Inflammatory macrophage (primary cell): Measurements from ENCODE around the gene PLOD2.
A peak's percentile ranks its signal among the peaks of the same experiment; 100 is the strongest.

ENCODE experiments used
- DNase-seq, 2 donors: peaks; one replicate each; pipeline ENCODE4 v3.0.0-alpha.2; 2020 to 2022

The PLOD2 gene

DNA sequence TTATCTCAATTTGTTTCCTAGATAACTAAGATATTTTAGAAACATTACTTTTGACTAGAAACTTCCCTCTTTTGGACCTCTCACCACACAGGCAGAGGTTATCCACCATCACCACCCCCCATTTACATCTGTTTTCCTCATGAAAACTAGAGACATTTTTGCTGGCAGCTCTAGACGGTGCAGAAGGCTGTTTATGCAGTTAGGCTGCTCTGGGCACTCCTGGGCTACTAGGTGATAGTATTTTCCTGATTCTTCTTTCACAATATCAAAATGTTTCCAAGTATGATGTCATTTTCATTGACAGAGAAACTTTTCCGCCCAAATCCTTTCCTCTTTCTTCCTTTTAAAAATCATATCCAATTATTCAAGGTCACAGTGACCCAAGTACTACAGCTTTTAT is 67.1 kb downstream of the PLOD2 start:
- no peak for DNase-seq

DNA sequence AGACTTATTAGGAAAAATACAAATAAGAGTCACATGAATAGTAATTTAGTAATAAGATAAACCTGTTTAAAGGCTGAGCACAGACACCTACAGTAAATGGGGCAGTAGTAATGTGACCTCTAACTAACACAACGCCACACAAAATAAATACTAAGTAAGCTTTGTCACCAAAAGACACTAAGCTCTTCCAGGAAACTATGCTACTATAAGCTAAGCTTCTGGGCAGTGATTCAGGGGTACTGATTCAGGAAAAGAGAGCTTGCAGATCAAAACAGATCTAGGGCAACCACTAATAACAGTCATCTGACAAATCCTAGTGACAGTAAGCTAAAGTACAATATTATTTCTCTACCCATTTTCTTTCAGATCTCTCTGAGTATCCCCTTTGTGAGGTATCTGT is 68.8 kb downstream of the PLOD2 start:
- no peak for DNase-seq

GRCh38 chr3:146091397-146091796 is 69.6 kb downstream of the PLOD2 start:
- DNase-seq: no peak

DNA sequence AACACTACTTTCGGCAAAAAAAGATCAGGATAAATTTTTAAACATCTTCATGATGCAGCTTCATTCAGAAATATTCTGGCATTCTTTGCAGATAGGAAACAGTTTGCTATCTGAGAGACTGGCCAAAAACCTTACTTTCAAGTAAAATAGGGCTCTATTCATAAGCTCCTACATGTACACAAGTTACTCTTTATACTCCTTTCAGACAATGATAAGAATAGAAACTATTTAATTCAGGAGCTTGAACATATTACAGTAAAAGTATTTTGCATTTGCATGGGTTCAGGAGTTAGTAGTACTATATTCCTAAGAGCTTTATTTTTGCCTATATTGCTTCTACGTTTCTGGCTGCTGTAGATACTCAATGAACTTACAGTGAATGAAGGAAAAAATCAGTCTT is 70.5 kb downstream of the PLOD2 start:
- no peak for DNase-seq

- DNase-seq: no peak
Measured at GRCh38 chr3:146088840-146089239, 72.1 kb downstream of the PLOD2 start.

GRCh38 chr3:146087116-146087515 is 73.9 kb downstream of the PLOD2 start:
- no peak for DNase-seq

DNA sequence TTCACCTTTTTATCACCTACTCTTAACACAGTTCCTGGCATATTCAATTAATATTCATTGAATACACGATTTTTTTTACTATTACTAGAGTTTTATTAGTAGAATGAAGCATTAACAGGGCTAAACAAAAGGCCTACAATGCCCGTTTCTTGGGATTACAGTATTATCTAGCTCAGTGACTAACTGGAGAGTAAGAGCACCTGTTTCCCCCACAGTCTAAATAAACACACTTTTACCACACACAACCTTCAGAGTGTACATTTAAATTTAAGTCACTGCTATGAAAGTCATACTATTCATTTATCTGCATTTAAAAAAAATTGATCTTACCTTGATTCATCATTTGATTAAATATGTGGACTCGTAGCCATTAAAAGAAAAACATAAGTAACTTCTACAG is 74.8 kb downstream of the PLOD2 start:
- DNase-seq: no peak

DNA sequence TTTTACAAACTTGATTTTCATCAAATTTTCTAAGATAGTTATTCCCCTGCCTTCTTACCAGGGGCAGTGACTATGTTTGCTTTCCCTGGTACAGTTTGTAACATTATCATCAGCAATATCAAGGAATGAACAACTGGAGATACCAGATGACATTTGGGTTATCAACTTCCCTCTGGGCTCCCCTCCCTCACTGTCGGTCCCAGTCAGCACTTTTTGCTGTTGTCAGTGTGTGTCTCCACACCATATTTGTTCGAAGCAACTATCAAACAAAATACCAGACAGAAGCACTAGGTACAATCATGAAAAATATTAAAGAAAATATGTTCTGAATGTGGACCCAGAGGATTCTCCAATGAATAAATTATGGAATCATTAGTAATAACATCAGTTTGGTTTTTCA is 75.3 kb downstream of the PLOD2 start:
- no peak for DNase-seq

GRCh38 chr3:146080578-146080977 is 80.4 kb downstream of the PLOD2 start:
- DNase-seq: no peak

- no peak for DNase-seq
Measured at GRCh38 chr3:146078031-146078430, 83.0 kb downstream of the PLOD2 start.

- no peak for DNase-seq
Measured at GRCh38 chr3:146077181-146077580, 83.8 kb downstream of the PLOD2 start.

GRCh38 chr3:146072824-146073223 is 88.2 kb downstream of the PLOD2 start:
- no peak for DNase-seq

GRCh38 chr3:146072061-146072460 is 88.9 kb downstream of the PLOD2 start:
- DNase-seq: no peak

DNA sequence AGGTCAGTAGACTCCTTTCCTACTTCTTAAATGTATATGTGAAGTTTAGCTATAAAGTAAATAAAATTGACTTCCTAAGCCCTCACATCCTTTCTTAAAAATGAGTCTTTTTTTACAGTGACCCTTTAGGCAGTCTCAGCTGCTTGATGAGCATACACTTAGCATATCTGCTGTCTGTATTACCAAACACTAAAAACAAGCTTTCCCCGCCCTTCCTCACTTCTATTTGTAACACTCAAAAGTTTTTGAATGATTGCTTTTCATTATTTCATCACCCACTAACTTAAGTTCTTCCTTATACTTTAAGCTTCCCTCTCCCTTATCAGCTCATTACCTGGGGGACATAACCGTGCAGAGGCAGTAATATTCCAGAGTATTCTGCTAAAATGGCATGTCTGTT is 89.4 kb downstream of the PLOD2 start:
- no peak for DNase-seq

GRCh38 chr3:146067048-146067447 is 93.9 kb downstream of the PLOD2 start:
- DNase-seq: no peak

DNA sequence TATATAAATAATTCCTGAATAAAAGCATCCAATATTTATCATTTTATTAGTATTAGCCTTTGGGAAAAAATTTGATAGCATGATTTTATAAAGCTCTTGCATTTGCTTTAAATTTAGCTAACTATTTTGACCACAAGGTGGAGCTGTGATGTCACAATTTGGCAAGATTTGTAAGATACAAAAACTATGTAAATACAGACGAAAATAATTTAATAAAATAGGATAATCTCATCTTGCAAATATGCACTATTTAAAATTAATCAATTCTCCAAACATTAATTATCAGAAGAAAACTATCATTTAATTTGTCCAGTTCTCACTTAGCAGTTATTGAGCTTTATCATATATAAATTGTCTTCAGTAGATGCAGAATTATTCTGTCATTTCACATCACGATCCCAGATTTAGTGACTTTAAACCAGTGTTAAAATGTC is 95.4 kb downstream of the PLOD2 start:
- peak; percentile 60 to 64 for DNase-seq

DNA sequence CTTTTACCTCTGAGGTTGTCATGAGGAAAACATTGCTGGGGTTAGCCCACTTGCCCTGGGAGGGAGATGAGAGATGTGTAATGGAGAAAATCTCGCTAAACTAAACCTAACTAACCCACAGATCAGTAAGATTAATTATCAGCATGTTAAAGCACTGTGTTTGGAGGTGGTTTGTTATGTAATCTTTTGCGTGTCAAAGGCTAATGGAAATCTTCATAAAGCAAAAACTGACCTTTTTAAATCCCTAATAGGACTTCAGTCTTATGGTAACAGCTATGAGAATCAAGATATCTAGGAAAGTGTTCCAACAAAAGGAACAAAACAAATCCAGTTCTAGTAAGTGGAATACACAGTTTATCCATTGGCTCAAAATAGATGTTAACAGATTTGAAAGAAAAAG is 102.7 kb downstream of the PLOD2 start:
- no peak for DNase-seq

DNA sequence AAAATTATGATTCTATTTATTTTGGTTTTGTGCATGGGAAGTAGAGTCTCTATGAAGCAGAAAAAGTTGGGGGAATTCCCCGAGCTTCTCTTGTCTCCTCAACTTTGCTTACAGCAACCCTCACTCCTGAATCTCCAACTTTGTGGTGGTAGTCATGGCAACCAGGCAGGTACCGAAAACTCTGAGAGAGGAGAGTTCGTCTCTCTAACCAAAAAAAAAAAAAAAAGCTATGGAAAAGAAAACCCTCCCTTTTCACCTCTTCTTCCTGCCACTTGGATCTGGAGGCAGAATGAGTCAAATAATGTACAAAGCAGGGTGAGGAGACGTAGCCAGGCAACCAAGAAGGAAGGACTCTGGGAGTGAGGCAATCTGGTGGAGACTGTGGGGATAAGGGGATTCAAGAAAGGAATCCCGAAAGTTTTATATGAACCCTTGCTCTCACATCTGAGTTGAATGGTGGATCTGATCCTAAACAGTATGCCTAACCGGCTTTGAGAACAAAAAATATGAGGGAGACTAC is 108.1 kb downstream of the PLOD2 start:
- DNase-seq: no peak

DNA sequence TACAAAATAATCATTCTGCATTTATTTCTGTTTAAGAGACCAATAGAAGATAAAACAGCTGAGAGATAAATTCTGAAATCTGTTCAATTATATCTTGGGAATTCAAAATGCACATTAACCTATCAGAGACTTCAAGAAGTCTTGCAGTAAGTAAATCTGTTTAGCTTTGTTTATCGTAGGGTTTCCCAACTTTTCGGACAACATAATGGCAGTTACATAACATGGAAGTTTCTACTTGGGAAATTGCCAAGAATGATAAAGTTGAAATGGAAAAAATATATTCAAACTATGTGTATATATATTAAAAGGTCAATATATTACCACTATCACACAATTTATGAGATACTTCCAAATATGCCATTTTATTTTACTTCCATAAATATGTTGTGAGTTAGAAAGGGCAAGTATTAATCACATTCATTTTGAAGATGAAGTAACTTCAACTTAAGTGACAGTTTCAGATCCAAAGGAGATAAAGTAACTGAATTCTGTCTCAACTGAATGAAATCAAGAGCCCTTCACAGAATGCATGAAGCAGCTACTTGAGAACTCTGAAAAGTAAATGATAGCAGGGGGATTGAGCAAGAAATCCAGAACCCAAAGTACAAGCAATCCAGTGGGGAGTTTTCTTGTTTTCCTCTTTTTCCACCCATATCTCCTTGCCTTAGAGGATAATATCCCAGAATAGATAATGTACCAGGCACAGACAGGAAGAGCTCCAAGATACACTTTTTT is 108.8 kb downstream of the PLOD2 start:
- no peak for DNase-seq

DNA sequence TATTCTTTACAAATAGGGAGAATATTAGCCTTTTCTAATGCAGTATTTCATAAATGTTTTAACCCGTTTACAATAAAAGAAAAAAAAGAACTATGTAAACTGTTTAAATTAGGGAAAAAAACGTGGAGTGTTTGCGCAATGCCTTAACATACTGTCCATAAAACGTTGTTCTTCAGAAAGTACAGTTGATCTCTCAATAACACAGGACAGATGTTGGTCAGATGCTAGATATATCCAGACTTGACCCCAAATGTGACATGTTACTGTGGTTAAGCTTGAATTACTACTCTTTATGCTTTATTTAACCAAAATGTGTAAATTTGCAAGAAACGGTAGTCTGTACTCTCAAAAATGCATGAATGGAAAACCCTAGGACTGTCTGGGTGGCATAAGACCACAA is 110.3 kb downstream of the PLOD2 start:
- DNase-seq: no peak

GRCh38 chr3:146047485-146047884 is 113.5 kb downstream of the PLOD2 start:
- DNase-seq: no peak

- DNase-seq: no peak
Measured at GRCh38 chr3:146044046-146044445, 116.9 kb downstream of the PLOD2 start.

GRCh38 chr3:146040630-146041029 is 120.4 kb downstream of the PLOD2 start:
- DNase-seq: no peak

- no peak for DNase-seq
Measured at GRCh38 chr3:146037697-146038096, 123.3 kb downstream of the PLOD2 start.

DNA sequence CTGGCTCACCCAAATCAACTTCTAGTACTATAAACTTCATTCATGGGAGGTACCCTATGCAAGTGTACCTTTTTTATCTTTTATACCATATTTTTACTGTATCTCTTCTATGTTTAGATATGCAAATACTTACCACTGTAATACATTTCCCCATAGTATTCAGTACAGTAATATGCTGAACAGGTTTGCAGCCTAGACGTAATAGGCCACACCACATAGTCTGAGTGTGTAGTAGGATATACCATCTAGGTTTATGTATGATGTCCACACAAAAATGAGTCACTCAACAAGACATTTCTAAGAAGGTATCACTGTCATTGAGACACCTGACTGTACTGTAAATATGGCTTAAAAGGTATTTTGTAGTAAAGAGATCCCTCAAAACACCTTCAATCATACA is 124.7 kb downstream of the PLOD2 start:
- no peak for DNase-seq
